Skin epidermis (tissue), 12 donors: ENCODE results near the gene FAM25C.
"Not testable (repeated sequence)": the region's sequence is repeated elsewhere in the genome, so short reads cannot be mapped to it uniquely, and the experiment has no call there.

Source experiments
- H3K27ac ChIP-seq, 21 experiments: fragments of 200-600 bp; sonication (generic) in 11 of 21; one replicate each; pipeline ENCODE4 v1.5.0; 2020; ENCODE audit warnings: mild to moderate bottlenecking in 3 of 21, inconsistent platforms in 2 of 21, moderate library complexity in 2 of 21
- H3K4me3 ChIP-seq, 7 experiments: fragments of 200-600 bp; sonication (generic) in 2 of 7; one replicate each; pipeline ENCODE4 v1.5.0; 2020; ENCODE audit warnings: inconsistent platforms in 2 of 7, mild to moderate bottlenecking in 2 of 7, moderate library complexity in 1 of 7

FAM25C gene

DNA sequence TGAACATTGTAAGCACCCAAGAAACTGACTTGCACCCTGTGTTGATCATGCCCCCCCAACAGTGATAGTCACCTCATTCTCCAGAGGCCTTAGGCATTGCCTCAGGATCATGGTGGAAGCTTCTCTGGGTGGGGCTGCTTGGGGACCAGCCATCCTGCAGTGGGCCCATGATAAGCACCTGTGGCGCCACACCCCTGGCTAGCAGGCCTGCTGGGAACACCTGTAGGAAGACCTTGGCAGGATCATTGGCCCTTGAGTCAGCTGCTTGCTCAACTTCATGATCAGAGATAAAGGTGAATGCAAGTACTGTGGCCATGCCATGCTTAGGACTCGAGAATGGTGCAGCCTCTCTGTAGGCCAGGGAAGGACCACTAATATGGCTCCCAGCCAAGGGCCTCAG, 38.9 kb downstream of the FAM25C start:
- H3K4me3 ChIP-seq, H3K27ac ChIP-seq: not testable (repeated sequence)

DNA sequence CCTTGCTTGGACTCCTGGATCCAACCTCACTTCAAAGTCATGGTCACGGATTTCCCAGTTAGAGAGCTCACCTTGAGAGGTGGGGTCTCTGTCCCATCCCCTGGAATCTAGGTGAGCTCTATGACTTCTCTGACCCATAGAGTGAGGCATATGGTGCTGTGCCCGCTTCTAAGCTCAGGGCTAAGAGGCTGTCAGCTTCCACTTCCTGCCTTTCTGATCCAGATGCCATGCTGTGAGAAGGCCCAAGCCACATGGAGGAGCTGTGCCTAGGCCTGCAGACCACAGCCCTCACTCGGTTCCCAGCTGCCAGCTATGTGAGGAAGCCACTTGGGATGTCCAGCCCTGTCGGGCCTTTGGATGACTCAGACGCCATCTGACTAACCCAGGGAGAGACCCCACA, 39.9 kb downstream of the FAM25C start:
- H3K4me3 ChIP-seq, H3K27ac ChIP-seq: not testable (repeated sequence)

DNA sequence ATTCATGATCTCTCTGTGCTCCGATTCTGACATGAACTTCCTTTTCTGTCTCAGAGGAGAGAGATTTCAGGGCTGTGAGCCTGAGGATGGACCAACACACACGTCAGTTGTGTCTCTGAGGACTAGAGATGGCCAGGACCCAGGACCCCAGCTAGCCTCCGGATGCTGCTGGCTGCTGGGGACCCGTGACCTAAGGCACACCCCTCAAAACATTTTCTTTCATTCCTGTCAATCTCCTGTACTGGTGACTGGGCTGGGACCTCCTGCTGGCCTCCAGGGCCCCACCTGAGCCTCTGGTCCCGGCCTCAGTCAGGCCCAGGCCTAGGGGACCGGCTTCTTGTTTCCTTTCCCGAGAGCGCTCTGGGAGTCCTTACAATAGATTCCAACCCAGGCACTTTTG, 42.4 kb downstream of the FAM25C start:
- H3K4me3 ChIP-seq, H3K27ac ChIP-seq: not testable (repeated sequence)

DNA sequence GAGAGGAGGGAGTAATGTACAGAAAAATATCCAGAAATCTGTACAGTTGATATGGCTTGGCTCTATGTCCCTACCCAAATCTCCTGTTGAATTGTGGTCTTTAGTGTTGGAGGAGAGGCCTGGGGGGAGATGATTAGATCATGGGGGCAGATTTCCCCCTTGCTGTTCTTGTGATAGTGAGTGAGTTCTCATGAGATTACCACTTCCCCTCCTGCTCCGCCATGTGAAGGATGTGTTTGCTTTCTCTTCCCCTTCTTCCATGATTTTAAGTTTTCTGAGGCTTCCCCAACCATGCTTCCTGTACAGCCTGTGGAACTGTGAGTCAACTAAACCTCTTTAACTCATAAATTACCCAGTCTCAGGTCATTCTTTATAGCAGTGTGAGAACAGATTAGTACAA, 52.2 kb downstream of the FAM25C start:
- H3K27ac ChIP-seq, H3K4me3 ChIP-seq: not testable (repeated sequence)
